Dedifferentiated amniotic fluid mesenchymal stem cell (primary cell): ENCODE results near the gene CHST1.

ENCODE experiments used
- DNase-seq: peaks from one replicate; pipeline ENCODE4 v3.0.0-alpha.2; 2016; ENCODE audit errors: extremely low spot score

Gene CHST1

DNA sequence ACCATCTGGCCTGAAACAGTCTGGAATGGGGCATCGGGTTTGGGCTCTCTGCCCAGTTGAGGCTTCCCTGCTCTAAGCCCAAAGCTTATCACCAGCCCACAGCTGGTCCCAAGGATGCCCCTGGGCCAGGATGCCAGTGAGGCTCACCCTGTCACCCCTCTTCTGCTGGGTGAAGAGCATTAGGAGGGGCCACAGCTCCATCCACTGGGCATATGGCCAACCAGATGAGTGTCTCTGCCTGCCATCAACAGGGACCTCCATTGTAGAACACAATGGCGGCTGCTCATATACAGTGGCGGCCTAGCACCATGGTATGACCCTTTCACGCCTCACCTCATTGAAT is 5.6 kb downstream of the CHST1 start:
- DNase-seq = no peak

DNA sequence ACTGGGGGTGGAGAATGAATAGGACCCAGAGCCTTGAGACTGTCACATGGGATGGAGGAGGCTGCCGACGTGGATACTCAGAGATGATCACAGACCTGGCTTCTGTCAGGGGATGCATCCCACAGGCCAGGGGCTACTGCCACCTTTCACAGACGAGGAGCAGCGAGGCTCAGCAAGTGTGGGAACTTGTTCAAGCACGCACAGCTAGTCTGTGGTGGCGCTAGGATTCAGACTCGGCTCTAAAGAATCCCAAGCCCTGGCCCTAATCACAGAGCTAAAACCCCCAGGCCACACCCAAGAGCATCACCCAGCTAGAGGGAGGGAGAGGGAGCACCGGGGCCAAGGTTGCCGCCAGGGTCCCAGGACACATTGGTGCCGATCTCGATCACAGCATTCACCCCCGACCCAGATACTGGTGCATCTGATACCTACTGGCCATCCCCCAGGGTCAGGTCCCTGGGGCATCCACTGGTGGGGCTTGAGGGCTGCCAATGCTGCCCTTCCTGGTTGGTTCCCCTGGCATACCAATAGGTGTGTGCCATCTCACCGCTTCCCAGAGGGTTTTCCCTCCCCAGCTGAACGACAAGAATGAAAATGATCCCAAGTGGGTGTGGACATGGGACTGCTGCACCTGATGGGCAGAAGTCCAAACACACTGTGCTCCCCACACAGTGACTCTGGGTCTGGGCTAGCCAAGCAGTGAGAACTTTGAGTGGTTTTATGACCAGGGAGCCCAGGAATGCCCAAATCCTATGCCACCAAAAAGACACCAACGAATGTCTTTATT is 6.2 kb downstream of the CHST1 start:
- DNase-seq = no peak

- DNase-seq = no peak
Measured at GRCh38 chr11:45658292-45658991, 7.0 kb downstream of the CHST1 start.

- DNase-seq = no peak
Measured at GRCh38 chr11:45657496-45658260, 7.7 kb downstream of the CHST1 start.

GRCh38 chr11:45655831-45656230 is 9.6 kb downstream of the CHST1 start:
- DNase-seq = no peak

DNA sequence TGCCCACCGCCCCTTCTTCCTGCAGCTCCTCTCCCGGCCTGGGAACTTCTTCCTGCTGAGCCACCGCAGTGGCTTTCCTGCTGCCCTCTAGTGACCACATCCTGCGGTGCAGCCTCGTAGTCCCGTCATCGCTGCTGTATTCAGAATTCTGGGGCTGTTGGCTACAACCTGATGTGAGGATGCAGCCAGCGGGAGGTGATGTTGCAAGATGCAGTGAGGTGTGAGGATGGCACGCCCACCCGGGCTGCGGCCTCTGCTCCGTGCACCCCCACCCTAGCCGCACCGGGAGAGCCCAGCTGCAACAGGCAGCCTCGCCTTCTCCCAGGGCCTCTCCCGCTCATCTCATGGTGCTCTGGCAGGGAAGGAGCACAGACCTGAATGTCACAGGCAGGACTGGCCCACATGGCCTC is 10.1 kb downstream of the CHST1 start:
- peak; percentile 62 for DNase-seq

- no peak for DNase-seq
Measured at GRCh38 chr11:45655012-45655283, 10.5 kb downstream of the CHST1 start.

- DNase-seq = no peak
Measured at GRCh38 chr11:45654231-45655011, 11.0 kb downstream of the CHST1 start.

DNA sequence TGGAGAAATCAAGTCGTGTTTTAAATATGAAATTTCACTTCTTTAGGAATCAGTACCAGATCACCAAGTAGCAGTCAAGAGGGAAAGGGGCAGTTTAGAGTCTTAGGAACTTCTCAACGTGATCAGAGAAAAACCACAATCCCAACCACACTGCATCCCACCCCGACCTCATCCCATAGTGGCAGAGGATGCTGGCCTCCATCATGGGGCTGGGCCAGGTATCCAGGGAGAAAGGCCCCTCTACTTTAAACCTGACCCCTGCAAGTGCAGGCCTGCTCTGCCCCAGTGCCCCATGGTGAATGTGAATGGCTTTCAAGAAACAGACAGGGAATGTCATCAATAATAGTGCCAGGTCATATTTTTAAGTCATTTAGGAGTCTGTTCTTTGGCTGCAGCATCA is 12.1 kb downstream of the CHST1 start:
- no peak for DNase-seq

DNA sequence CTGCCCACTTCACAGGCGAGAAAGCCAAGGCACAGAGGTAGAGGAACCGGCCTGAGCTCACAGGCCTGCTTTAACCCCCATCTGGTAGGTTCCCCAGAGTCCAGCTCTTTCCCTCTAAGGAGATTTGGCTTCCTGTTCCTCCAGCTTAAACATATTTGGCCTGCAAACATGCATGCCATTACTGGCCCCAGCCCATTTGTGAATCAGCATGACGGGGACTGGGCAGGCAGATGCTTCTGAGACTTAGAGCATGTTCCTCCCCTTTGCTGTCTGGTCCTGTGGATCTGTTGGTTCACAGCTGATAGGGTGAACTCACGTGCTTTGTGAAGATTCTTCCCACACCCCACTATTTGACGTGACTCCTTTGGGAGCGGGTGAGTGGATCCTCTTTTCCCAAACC is 12.6 kb downstream of the CHST1 start:
- no peak for DNase-seq

DNA sequence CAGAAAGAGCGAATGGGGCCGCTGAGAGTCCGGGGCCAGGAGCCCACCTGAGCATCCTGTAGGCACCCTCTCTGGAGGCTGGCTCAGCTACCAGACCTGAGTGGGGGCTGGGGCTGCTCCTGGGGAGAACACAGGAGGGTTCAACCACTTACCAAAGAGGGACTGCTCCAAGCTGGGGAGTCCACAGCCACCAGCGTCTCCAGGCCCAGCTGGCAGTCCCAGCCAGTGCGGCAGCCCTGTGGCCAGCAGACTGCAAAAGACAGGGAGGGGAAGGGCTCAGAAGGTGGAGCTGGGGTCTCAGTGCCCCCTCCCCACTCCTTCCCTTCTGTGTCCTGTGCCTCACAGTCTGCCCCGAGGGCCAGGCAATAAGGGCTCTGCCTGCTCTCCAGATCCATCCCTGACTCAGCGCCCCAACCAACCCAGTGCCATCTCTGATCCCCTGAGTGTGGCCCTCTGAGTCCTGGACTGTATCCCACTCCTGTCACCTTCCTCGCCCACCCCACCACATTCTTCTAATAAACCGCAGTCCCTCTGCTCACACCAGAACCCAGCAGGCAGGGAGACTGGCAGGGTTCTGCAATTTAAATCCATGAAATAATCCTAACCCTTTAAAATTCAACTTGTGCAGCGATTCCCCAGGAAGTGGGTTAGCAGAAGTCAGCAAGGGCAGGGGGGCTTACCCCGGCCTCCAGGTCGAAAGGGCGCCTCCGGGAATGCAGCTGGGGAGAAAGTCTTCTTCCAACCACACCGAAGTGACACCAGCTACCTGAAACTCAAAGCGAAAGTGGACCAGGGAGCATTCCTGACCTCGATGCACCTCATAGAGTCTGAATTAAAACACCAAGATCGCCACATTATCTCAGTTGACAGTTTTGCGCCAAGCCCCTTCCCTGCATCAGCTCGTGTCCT is 13.3 kb downstream of the CHST1 start:
- no peak for DNase-seq

GRCh38 chr11:45651156-45651555 is 14.3 kb downstream of the CHST1 start:
- DNase-seq = no peak

DNA sequence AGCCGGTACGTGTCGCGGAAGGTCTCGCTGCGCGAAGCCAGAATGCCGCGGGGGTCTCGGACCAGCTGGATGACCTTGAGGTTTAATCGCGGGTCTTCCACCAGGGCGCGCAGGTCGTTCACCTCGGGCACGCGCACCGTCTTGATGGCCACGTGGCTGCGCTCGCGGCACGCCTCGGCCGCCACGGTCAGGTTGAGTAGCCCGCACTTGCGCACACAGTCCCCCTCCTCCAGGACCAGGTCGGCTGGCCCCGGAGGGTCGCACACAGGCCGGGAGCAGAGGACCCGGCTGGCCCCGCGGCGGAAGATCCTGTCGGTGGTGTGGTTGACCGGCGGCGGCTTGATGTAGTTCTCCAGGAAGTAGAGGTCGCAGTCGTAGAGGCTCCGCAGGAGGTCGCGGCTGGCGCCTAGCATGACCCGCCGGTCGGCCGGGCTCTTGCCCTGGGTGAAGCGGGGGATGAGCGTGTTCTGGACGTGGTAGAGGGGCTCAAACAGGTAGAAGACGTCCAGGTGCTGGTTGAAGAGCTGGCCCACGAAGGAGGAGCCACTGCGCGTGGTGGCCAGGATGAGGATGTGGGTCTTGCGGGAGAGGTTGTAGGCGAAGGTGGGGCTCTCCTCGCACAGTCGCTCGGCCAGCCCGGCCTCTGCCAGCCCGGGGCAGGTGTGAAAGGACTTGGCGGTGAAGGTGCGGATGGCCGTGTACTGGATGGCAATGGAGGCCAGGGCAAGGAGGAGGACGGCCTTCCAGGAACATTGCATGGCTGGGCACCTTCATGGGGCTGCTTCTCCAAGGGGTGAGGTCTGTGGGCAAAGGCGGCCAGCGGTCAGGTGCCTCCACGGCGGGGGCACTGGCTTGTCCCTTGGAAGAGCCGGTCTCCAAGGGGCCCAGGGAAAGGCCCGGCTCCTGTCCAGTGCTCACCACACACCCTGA is 15.0 kb downstream of the CHST1 start:
- no peak for DNase-seq

- no peak for DNase-seq
Measured at GRCh38 chr11:45649544-45650165, 15.8 kb downstream of the CHST1 start.

GRCh38 chr11:45648931-45649330 is 16.5 kb downstream of the CHST1 start:
- no peak for DNase-seq

DNA sequence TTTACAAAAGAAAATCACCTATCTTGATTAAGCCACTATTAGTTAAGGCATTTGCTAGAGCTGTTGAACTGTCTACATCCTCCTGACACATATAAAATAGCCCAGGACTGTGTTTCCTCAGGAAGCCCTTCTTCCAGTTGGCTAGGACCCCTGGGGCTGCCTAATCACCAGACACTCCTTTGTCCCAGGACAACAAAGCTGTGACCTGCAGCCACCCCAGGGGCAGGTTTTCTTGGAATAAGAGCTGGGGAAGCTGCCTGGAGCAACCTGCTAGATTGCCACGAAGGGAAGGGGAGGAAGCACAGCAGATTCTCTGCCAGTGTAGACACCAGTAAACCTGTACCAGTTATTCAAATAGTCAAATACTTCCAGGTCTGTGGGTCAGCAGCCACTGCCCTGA is 17.6 kb downstream of the CHST1 start:
- no peak for DNase-seq

DNA sequence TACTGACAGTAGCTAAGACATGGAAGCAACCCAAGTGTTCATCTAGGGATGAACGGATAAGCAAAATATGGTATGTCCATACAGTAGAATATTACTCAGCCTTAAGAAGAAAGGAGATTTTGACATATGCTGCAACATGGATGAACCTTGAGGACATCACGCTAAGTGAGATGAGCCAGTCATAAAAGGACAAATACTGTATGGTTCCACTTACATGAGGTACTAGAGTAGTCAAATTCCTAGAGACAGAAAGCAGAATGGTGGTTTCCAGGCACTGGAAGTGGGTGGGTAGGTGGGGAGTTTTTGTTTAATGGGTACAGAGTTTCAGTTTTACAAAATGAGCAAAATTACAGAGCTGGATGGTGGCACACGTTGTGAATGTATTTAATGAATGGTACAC is 18.1 kb downstream of the CHST1 start:
- DNase-seq = no peak

DNA sequence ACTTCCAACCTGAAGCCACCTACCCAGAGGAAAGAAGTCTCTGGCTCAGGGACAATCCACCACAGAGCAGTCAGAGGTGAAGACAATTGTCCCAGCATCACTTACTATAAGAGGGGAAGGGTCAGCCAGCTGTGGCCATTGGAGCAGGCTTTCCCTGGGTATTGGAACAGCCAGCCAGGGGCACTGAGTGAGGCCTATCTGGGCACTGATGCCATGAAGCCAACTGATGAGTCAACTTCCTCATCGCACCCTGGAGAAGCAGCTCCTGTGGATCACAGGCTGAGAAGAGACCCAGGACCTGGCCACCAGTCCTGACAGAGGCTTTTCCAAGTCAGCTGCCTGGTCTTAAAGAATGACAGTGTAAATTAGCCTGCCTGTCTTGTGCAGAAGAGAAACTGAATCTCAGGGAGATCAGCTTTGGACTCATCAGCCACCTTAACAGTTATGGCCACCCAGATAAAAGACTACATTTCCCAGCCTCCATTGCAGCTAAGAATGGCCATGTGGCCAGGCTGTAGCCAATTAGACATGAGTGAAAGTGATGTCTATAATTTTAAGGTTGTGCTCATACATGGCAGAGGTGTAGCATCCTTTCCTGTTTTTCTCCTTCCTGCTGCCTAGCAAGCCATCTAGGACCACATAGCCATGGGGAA is 19.0 kb downstream of the CHST1 start:
- no peak for DNase-seq
